T-helper 2 cell treated with Interferon-gamma antibody and Interleukin-4, amounts not matched to agents 100 ng/mL and 5 ng/mL, for 36 hours (primary cell): ENCODE results near the gene MIEN1. TPM values are rescaled to one million over a fixed set of nuclear protein-coding genes. Genes with fewer than 3 reads are reported as not detected.
"Not testable (repeated sequence)": the region's sequence is repeated elsewhere in the genome, so short reads cannot be mapped to it uniquely, and the experiment has no call there.

Source experiments
- intact Hi-C: fragments of 100-400 bp; cut with micrococcal nuclease; formaldehyde crosslinking; loops from one replicate; pipeline ENCODE4 v1.15.1; 2023
- total RNA-seq: library from RNA; stranded (reverse); gene quantifications from 2 replicates; pipeline ENCODE4 v1.2.3, GENCODE V29; 2022

The MIEN1 gene
- total RNA-seq, 1 donor from 2014 or later = 45.2 TPM

DNA sequence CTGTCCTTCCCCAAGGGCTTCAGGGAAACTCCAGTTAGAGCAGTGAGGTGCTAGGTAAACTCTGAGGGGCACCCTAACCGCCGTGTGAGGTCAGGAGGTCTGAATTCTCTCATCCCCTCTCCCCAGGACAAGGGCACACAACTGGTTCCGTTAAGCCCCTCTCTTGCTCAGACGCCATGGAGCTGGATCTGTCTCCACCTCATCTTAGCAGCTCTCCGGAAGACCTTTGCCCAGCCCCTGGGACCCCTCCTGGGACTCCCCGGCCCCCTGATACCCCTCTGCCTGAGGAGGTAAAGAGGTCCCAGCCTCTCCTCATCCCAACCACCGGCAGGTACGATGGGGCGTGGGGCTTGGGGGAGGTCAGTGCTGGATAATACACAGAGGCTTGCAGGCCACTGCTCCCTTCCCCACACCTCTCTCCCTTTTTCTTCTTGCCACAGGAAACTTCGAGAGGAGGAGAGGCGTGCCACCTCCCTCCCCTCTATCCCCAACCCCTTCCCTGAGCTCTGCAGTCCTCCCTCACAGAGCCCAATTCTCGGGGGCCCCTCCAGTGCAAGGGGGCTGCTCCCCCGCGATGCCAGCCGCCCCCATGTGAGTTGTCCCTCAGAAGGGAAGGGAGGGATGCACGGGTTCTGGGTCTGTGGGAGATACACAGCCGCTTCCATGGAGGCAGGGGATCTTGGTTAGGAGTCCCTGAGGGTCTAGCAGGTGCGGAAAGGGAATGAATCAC lies 12.0 kb upstream of the MIEN1 start:
- intact Hi-C loops = no loop called here

GRCh38 chr17:39740357-39741111 lies 10.2 kb upstream of the MIEN1 start:
- intact Hi-C loops = no loop called here

GRCh38 chr17:39739885-39740356 lies 9.6 kb upstream of the MIEN1 start:
- intact Hi-C loops = no loop called here

- intact Hi-C loops = no loop called here
Observed at GRCh38 chr17:39738983-39739884, 8.9 kb upstream of the MIEN1 start.

- intact Hi-C loops = no loop called here
Observed at GRCh38 chr17:39738568-39738901, 8.2 kb upstream of the MIEN1 start.

DNA sequence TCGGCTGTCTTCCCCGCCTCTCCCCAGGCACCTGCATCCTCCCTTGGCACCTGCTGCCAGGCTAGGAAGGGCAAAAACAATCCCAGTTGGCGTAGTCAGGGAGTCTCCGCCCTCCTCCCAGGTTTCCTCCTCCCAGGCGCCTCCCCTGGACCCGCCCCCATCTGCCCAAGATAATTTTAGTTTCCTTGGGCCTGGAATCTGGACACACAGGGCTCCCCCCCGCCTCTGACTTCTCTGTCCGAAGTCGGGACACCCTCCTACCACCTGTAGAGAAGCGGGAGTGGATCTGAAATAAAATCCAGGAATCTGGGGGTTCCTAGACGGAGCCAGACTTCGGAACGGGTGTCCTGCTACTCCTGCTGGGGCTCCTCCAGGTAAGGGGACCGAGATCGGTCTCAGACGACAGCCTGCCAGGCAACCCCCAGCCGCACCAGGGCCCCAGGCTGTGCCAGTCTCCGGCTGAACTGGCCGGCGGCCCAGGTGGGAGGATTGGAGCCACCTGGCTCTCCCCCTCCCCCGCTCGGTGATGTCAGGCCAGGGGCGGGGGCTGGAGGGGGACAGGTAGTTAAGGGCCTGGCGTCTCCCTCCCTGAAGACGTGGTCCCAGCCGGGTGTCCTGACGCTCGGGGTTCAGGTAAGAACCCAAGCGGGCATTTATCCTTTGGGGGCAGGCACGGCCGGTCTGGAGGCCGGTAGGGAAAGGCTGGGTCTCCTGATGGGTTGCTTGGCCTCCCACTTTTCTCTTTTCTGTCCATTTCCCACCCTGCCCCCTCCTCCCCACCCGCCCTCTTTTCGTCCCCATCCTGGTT lies 7.6 kb upstream of the MIEN1 start, which contains the start of gene GRB7:
Gene GRB7, plus strand, starts transcription at position 179 of the 808 bp plus-strand sequence. CDS start 4,364 bp downstream, outside the sequence.
- intact Hi-C loops = no loop called here

DNA sequence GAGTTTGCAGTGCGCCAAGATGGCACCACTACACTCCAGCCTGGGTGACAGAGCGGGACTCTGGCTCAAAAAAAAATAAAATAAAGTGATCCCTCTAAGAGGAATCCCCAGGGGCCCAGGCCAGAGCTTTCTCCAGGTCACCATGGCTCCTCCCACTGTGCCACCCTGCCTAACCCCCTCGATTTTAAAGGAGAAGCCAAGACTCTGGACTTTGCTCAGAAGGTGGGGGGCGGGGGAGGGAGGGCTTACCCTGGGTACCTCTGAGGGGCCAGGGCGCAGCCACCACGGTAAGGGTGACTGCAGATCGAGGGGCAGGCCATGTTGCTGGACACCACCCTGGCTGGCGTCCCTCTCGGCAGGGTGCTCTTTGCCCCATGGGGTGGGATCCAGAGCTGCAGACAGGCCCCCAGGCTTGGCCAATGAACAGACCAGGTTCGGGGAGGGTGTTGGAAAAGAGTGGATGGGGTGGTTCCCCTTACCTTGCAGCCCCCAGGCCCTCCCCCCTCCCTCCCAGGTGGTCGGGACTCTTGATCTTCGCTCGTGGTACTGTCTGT lies 7.0 kb upstream of the MIEN1 start:
- intact Hi-C loops = no loop called here

- intact Hi-C loops = no loop called here
Observed at GRCh38 chr17:39736319-39737165, 6.2 kb upstream of the MIEN1 start.

DNA sequence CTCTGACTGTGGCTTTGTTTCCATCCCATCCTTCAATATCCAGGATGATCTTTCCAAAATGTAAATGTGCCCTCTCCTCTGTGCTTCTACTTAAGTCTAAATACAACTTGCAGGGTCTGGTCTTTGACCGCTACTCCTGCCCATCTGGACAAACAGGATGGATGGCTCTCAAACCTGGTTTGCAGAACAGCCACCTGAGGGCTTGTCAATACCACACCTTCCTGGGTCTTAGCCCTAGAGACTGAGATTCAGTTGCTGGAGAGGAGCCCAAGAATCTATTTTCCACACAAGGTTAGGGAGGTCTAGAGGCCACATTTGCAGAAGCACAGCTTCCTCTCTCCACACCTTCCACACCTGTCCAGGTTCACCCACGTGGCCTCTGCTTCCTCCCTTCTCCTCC lies 5.5 kb upstream of the MIEN1 start:
- intact Hi-C loops = no loop called here

- intact Hi-C loops = loop anchor here (5.0 kb wide), 2 partner anchors 55 to 95 kb away; partner anchors contain the start of gene STARD3
Observed at GRCh38 chr17:39732586-39732985, 2.3 kb upstream of the MIEN1 start.

GRCh38 chr17:39729280-39729851 lies 966 bp downstream of the MIEN1 start:
- intact Hi-C loops = no loop called here

DNA sequence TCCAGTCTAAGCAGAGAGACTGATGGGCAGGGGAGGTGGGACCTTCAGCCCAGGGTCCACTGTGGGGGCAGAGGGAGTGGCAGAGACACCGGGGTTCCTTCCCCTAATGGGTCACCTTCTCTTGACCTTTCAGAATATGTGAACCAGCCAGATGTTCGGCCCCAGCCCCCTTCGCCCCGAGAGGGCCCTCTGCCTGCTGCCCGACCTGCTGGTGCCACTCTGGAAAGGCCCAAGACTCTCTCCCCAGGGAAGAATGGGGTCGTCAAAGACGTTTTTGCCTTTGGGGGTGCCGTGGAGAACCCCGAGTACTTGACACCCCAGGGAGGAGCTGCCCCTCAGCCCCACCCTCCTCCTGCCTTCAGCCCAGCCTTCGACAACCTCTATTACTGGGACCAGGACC lies 2.8 kb downstream of the MIEN1 start:
- intact Hi-C loops = no loop called here

DNA sequence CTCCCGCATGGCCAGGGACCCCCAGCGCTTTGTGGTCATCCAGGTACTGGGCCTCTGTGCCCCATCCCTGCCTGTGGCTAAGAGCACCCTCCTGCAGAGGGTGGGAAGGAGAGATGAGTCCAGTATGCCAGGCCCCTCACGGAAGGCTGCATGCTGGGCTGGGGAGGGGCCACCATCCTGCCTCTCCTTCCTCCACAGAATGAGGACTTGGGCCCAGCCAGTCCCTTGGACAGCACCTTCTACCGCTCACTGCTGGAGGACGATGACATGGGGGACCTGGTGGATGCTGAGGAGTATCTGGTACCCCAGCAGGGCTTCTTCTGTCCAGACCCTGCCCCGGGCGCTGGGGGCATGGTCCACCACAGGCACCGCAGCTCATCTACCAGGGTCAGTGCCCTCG lies 3.7 kb downstream of the MIEN1 start:
- intact Hi-C loops = no loop called here

DNA sequence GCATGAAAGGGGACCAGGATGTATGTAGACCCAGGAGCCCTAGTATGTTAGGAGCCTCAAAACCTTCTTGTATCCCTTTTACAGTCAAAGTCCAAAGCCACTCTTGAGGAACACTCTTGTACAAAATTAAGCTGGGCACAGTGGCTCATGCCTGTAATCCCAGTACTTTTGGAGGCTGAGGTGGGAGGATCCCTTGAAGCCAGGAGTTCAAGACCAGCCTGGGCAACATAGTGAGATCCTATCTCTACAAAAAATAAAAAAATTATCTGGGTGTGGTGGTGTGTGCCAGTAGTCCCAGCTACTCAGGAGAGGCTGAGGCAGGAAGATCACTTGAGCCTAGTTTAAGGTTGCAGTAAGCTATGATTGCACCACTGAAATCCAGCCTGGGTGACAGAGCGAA lies 4.4 kb downstream of the MIEN1 start:
- intact Hi-C loops = not testable (repeated sequence)

- intact Hi-C loops = no loop called here
Observed at GRCh38 chr17:39724731-39725130, 5.6 kb downstream of the MIEN1 start.

- intact Hi-C loops = no loop called here
Observed at GRCh38 chr17:39722965-39723848, 7.1 kb downstream of the MIEN1 start.

DNA sequence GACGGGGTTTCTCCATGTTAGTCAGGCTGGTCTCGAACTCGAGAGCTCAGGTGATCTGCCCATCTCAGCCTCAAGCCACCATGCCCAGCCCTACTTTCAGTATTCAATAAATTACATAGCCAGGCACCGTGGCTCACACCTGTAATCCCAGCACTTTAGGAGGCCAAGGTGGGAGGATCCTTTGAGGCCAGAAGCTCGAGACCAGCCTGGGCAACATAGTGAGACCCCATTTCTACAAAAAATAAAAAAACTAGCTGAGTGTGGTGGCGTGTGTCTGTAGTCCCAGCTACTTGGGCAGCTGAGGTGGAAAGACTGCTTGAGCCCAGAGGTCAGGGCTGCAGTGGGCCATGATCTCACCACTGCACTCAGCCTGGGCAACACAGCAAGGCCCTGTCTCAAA lies 8.2 kb downstream of the MIEN1 start:
- intact Hi-C loops = no loop called here
